ENCODE results near the gene KXD1. TPM values are rescaled to one million over a fixed set of nuclear protein-coding genes. Genes with fewer than 3 reads are reported as not detected.

Gene KXD1
- polyA plus RNA-seq, 1 of the 3 experiments (the other 2 are of a cell fraction): 151 TPM

GRCh38 chr19:18522124-18522861 lies 35.4 kb upstream of the KXD1 start:
- Histone ChIP-seq H3K4me3 (ENCODE audit: low read depth in 2 of 2, low read length in 1 of 2) (peak overlapping the region in 1 of 2 experiments; percentile 73; a peak in 2 of 4 replicates), H3K27me3 (ENCODE audit: insufficient read depth) (no peaks in the 10 kb centered on the region), H3K4me2 (peak overlapping the region; percentile 29; the same call in 1 of the 2 replicates), H4K20me1 (ENCODE audit: insufficient read depth) (peaks cover 27% of the 10 kb centered on the region), H3K27ac (ENCODE audit: low read depth in 2 of 2, low read length in 1 of 2) (peak overlapping the region; percentile 48 to 95; a peak in 2 of 4 replicates), H3K9me3 (no peaks in the 10 kb centered on the region), H3K9ac (peak overlapping the region; percentile 96; the same call in 1 of the 2 replicates), H3K9me2 (no peaks in the 10 kb centered on the region), H3K36me3 (replicated peaks in 1 of 2; ENCODE audit: control insufficient read depth in 1 of 2, insufficient read depth in 2 of 2, low read length in 1 of 2) (no peaks in the 10 kb centered on the region), H3K4me1 (ENCODE audit: control insufficient read depth in 1 of 2, insufficient read depth in 2 of 2, low read depth in 1 of 2, low read length in 1 of 2) (peaks cover 4 to 11% of the 10 kb centered on the region in 2 experiments; a peak in 1 of 4 replicates), H3F3A (replicated peaks; ENCODE audit: insufficient read depth) (peaks cover 17% of the 10 kb centered on the region), H3K79me2 (ENCODE audit: insufficient read depth) (peaks cover 44% of the 10 kb centered on the region), H2AFZ (ENCODE audit: low read depth) (peak overlapping the region; percentile 52; the same call in 1 of the 2 replicates)
- DNase-seq: peak; percentile 96
- WGBS (ENCODE audit: low lambda C conversion rate): 1% methylated on average over 39 of the region's 51 CpGs
- ChIA-PET CTCF (interaction anchor here (0.6 to 5.7 kb wide), 12 partner anchors 8 to 72 kb away, joined by 3 to 58 read pairs (median 14); partner anchors contain the start of genes REX1BD and UBA52), POLR2A (interaction anchor here (1.0 kb wide), 1 partner anchor 12 kb away, joined by 5 read pairs; no protein-coding TSS in a partner anchor)
- TF ChIP-seq, protein P1, sequence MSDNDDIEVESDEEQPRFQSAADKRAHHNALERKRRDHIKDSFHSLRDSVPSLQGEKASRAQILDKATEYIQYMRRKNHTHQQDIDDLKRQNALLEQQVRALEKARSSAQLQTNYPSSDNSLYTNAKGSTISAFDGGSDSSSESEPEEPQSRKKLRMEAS (IDR thresholded peaks at IDR 0.05; ENCODE audit: low read depth): peak; percentile 68; the same call in 1 of the 2 replicates
- TF ChIP-seq FOSL2 (IDR thresholded peaks at IDR 0.05; ENCODE audit: borderline replicate concordance, low read depth): peak; percentile 50; the same call in 1 of the 2 replicates
- peak; percentile 73; the same call in 1 of the 2 replicates for TF ChIP-seq SIN3A (IDR thresholded peaks at IDR 0.05; ENCODE audit: borderline replicate concordance, low read depth, low read length)
- TF ChIP-seq SMC3 (IDR thresholded peaks at IDR 0.05; ENCODE audit: low read depth, low read length): no peak
- peak; percentile 61 for TF ChIP-seq NRF1 (IDR thresholded peaks at IDR 0.05; ENCODE audit: low read depth, low read length)
- TF ChIP-seq ZBTB33 (IDR thresholded peaks at IDR 0.05; ENCODE audit: borderline replicate concordance, low read depth): no peak
- 0 out of 2 replicates have a peak, but pooled peaks have one; percentile 38 for TF ChIP-seq TEAD4 (IDR thresholded peaks at IDR 0.05; ENCODE audit: borderline replicate concordance, insufficient read depth)
- no peak for TF ChIP-seq FOXM1 (IDR thresholded peaks at IDR 0.05; ENCODE audit: low read depth)
- no peak for TF ChIP-seq RAD21 (IDR thresholded peaks at IDR 0.05; ENCODE audit: low read length)
- no peak for TF ChIP-seq REST (IDR thresholded peaks at IDR 0.05; ENCODE audit: low read depth, low read length)
- TF ChIP-seq, protein P2, sequence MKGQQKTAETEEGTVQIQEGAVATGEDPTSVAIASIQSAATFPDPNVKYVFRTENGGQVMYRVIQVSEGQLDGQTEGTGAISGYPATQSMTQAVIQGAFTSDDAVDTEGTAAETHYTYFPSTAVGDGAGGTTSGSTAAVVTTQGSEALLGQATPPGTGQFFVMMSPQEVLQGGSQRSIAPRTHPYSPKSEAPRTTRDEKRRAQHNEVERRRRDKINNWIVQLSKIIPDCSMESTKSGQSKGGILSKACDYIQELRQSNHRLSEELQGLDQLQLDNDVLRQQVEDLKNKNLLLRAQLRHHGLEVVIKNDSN (IDR thresholded peaks at IDR 0.05; ENCODE audit: borderline replicate concordance, low read depth): peak; percentile 72; the same call in 1 of the 2 replicates
- TF ChIP-seq JUND (IDR thresholded peaks at IDR 0.05): 0 out of 2 replicates have a peak, but pooled peaks have one; percentile 26
- no peak for TF ChIP-seq EZH2phosphoT487 (IDR thresholded peaks at IDR 0.05; ENCODE audit: borderline replicate concordance, low read depth)
- peak; percentile 74 for TF ChIP-seq POLR2AphosphoS5 (IDR thresholded peaks at IDR 0.05; ENCODE audit: low read depth, low read length)
- TF ChIP-seq MXI1 (IDR thresholded peaks at IDR 0.05; ENCODE audit: low read depth, low read length): peak; percentile 88
- TF ChIP-seq, protein P3, sequence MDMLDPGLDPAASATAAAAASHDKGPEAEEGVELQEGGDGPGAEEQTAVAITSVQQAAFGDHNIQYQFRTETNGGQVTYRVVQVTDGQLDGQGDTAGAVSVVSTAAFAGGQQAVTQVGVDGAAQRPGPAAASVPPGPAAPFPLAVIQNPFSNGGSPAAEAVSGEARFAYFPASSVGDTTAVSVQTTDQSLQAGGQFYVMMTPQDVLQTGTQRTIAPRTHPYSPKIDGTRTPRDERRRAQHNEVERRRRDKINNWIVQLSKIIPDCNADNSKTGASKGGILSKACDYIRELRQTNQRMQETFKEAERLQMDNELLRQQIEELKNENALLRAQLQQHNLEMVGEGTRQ (IDR thresholded peaks at IDR 0.05; ENCODE audit: borderline replicate concordance, low read depth, low read length): no peak; the same call in 1 of the 2 replicates
- TF ChIP-seq TCF12 (IDR thresholded peaks at IDR 0.05): no peak; the same call in 1 of the 2 replicates
- no peak for TF ChIP-seq RXRA (IDR thresholded peaks at IDR 0.05; ENCODE audit: borderline replicate concordance, low read depth)
- TF ChIP-seq, protein P4, sequence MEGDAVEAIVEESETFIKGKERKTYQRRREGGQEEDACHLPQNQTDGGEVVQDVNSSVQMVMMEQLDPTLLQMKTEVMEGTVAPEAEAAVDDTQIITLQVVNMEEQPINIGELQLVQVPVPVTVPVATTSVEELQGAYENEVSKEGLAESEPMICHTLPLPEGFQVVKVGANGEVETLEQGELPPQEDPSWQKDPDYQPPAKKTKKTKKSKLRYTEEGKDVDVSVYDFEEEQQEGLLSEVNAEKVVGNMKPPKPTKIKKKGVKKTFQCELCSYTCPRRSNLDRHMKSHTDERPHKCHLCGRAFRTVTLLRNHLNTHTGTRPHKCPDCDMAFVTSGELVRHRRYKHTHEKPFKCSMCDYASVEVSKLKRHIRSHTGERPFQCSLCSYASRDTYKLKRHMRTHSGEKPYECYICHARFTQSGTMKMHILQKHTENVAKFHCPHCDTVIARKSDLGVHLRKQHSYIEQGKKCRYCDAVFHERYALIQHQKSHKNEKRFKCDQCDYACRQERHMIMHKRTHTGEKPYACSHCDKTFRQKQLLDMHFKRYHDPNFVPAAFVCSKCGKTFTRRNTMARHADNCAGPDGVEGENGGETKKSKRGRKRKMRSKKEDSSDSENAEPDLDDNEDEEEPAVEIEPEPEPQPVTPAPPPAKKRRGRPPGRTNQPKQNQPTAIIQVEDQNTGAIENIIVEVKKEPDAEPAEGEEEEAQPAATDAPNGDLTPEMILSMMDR (IDR thresholded peaks at IDR 0.05): no peak
- TF ChIP-seq RFX5 (IDR thresholded peaks at IDR 0.05; ENCODE audit: low read length): no peak
- no peak for TF ChIP-seq GATA2 (CRISPR knock-in tag; IDR thresholded peaks at IDR 0.05)
- TF ChIP-seq MEF2A (IDR thresholded peaks at IDR 0.05; ENCODE audit: borderline replicate concordance, low read depth): no peak

Measured in SK-N-SH (cell line).